MM.1S (cell line): Measurements from ENCODE around the gene SECTM1.

Experiments used
- DNase-seq: peaks from one replicate; pipeline ENCODE4 v3.0.0-alpha.2; 2015
- H2AFZ ChIP-seq: fragments of 300-600 bp; sonication (generic); 2 replicates; pipeline ENCODE4 v1.6.0; 2016; ENCODE audit warnings: antibody characterized with exemption, low read length
- H3F3A ChIP-seq: fragments of 300-600 bp; sonication (generic); 2 replicates; pipeline ENCODE4 v1.6.1; 2016; ENCODE audit warnings: mild to moderate bottlenecking, antibody characterized with exemption, low read length, moderate library complexity, mixed read lengths; ENCODE audit not compliant: insufficient read depth
- H3K27ac ChIP-seq: fragments of 300-600 bp; sonication (generic); 2 replicates; pipeline ENCODE4 v1.5.1; 2016; ENCODE audit warnings: mild to moderate bottlenecking, low read length
- H3K27me3 ChIP-seq: fragments of 300-600 bp; sonication (generic); replicated peaks from 2 replicates; pipeline ENCODE4 v1.6.0; 2016; ENCODE audit warnings: low read length; ENCODE audit not compliant: insufficient read depth
- H3K36me3 ChIP-seq: fragments of 300-600 bp; sonication (generic); replicated peaks from 2 replicates; pipeline ENCODE4 v1.6.1; 2016; ENCODE audit warnings: mild to moderate bottlenecking, low read length, mixed read lengths; ENCODE audit not compliant: insufficient read depth
- H3K4me1 ChIP-seq: fragments of 300-600 bp; sonication (generic); 2 replicates; pipeline ENCODE4 v1.6.1; 2016; ENCODE audit warnings: low read length, mixed read lengths
- H3K4me2 ChIP-seq: fragments of 300-600 bp; sonication (generic); 2 replicates; pipeline ENCODE4 v1.6.0; 2016; ENCODE audit warnings: low read depth, low read length
- H3K4me3 ChIP-seq: fragments of 300-600 bp; sonication (generic); 2 replicates; pipeline ENCODE4 v1.5.1; 2016; ENCODE audit warnings: low read length, mixed read lengths
- H3K79me2 ChIP-seq: fragments of 300-600 bp; sonication (generic); 2 replicates; pipeline ENCODE4 v1.6.1; 2016; ENCODE audit warnings: mixed run types, low read length, mixed read lengths
- H3K9ac ChIP-seq: fragments of 300-600 bp; sonication (generic); 2 replicates; pipeline ENCODE4 v1.6.1; 2016; ENCODE audit warnings: low read length, mixed read lengths
- H3K9me2 ChIP-seq: fragments of 300-600 bp; sonication (generic); replicated peaks from 2 replicates; pipeline ENCODE4 v1.6.1; 2016; ENCODE audit warnings: mild to moderate bottlenecking, low read length, mixed read lengths; ENCODE audit not compliant: insufficient read depth
- H3K9me3 ChIP-seq: fragments of 300-600 bp; sonication (generic); replicated peaks from 2 replicates; pipeline ENCODE4 v1.6.1; 2016; ENCODE audit warnings: mild to moderate bottlenecking, low read length, mixed read lengths; ENCODE audit not compliant: insufficient read depth
- H4K20me1 ChIP-seq: fragments of 300-600 bp; sonication (generic); 2 replicates; pipeline ENCODE4 v1.6.1; 2016; ENCODE audit warnings: mild to moderate bottlenecking, low read length, moderate library complexity, mixed read lengths; ENCODE audit not compliant: insufficient read depth
- EZH2 ChIP-seq: fragments of 300-600 bp; sonication (generic); optimal IDR thresholded peaks from 2 replicates; pipeline ENCODE3; 2017; ENCODE audit warnings: low read depth, mild to moderate bottlenecking, antibody characterized with exemption, low read length, mixed read lengths
- EZH2phosphoT487 ChIP-seq: fragments of 300-600 bp; sonication (generic); IDR thresholded peaks from 2 replicates; pipeline ENCODE4 v1.6.1; 2018; ENCODE audit warnings: antibody characterized with exemption, low read length
- TF ChIP-seq, protein P1 (sequence below): fragments of 300-600 bp; sonication (generic); IDR thresholded peaks from 2 replicates; pipeline ENCODE4 v1.5.1; 2016; ENCODE audit warnings: antibody characterized with exemption, low read length, mixed read lengths

SECTM1 gene

DNA sequence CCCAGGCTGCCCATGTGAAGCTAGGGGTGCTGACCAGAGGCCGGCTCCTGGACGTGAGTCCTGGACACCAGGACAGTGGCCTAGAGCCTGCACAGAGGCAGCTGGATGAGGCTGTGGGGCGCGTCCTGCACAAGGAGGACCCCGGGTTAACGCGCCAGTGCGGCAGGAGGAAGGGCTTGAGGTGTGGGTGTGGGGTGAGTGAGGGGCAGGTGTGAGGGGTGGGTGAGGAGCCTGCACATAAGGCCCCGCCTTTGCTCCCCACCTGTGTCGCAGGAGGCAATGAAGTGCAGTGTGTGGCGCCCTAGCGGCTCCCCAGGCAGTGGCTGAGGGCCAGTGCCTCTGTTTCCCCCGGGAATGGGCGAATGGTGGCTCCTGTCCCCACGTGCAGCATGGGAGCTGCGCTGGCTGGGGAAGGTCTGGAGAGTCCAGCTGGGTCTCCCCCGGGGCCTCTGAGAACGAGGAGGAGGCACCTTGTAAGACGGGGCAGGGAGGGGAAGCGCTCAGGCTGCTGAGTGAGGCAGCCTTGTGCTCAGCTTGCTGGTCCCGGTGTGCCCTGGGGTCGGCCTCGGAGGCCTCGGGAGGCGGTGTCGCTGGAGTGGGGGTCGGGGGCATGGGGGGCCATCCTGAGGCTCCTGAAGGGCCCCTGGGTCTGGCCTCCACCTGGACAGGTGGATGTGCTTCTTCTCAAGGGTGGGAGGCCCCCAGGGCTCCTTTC lies 19.4 kb downstream of the SECTM1 start:
- H3K27ac ChIP-seq, result no peak overlapping the region
- H3K4me2 ChIP-seq, result no peak overlapping the region
- H3K36me3 ChIP-seq, result no peaks in the 10 kb centered on the region
- DNase-seq, result no peak
- no peak overlapping the region for H3K9ac ChIP-seq
- H3K9me3 ChIP-seq, result no peaks in the 10 kb centered on the region
- peaks cover 45% of the 10 kb centered on the region for H3K27me3 ChIP-seq
- no peaks in the 10 kb centered on the region for H3K9me2 ChIP-seq
- H3F3A ChIP-seq, result peaks cover 2% of the 10 kb centered on the region; the same call in 1 of the 2 replicates
- TF ChIP-seq, protein P1, sequence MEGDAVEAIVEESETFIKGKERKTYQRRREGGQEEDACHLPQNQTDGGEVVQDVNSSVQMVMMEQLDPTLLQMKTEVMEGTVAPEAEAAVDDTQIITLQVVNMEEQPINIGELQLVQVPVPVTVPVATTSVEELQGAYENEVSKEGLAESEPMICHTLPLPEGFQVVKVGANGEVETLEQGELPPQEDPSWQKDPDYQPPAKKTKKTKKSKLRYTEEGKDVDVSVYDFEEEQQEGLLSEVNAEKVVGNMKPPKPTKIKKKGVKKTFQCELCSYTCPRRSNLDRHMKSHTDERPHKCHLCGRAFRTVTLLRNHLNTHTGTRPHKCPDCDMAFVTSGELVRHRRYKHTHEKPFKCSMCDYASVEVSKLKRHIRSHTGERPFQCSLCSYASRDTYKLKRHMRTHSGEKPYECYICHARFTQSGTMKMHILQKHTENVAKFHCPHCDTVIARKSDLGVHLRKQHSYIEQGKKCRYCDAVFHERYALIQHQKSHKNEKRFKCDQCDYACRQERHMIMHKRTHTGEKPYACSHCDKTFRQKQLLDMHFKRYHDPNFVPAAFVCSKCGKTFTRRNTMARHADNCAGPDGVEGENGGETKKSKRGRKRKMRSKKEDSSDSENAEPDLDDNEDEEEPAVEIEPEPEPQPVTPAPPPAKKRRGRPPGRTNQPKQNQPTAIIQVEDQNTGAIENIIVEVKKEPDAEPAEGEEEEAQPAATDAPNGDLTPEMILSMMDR, result no peak
- no peak for TF ChIP-seq EZH2phosphoT487
- no peak for TF ChIP-seq EZH2
- peaks cover 8% of the 10 kb centered on the region for H3K4me1 ChIP-seq
- no peaks in the 10 kb centered on the region for H3K79me2 ChIP-seq
- no peak overlapping the region for H2AFZ ChIP-seq
- H4K20me1 ChIP-seq, result no peaks in the 10 kb centered on the region
- H3K4me3 ChIP-seq, result no peak overlapping the region

DNA sequence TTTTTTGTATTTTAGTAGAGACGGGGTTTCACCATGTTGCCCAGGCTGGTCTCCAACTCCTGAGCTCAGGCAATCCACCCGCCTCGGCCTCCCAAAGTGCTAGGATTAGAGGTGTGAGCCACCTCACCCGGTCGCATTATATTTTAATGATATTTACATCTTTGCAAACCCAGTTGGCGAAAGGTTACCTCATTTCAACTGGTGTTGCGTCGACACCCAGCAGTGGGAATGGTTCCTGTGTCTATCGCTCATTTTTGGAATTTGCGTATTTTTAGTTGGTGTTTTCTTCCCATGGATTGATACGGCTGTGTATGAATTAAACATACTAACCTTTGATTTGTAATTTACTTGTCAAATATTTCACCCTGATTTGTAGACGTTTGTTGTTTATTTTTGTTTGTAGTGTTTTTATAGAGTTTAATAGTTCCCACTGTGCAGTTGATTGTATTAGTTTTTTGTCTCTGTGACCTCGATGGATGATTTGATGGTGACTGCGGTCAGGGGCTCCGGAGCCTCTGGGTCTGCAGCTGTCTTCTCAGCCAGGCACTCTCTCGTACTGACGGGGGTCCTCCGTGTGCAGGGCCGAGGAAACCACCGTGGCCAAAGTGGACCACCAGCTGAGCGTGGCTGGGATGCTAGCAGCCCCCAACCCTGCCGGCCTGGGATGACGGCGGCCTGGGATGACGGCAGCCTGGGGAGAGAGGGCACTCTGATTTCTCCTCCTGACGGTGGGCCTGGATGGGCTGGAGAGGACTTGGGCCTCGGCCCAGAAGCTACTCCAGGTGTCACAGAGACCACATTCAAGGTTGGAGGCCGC lies 20.2 kb downstream of the SECTM1 start:
- Histone ChIP-seq H3K9me2 (no peaks in the 10 kb centered on the region), H2AFZ (no peak overlapping the region), H3K27ac (no peak overlapping the region), H3F3A (no peaks in the 10 kb centered on the region), H3K9ac (no peak overlapping the region), H3K9me3 (no peaks in the 10 kb centered on the region), H3K4me3 (no peak overlapping the region), H3K79me2 (no peaks in the 10 kb centered on the region), H3K36me3 (no peaks in the 10 kb centered on the region), H3K4me2 (no peak overlapping the region), H3K4me1 (peaks cover 8% of the 10 kb centered on the region), H3K27me3 (peaks cover 52% of the 10 kb centered on the region), H4K20me1 (no peaks in the 10 kb centered on the region)
- TF ChIP-seq EZH2 (no peak), EZH2phosphoT487 (no peak)
- no peak for DNase-seq

DNA sequence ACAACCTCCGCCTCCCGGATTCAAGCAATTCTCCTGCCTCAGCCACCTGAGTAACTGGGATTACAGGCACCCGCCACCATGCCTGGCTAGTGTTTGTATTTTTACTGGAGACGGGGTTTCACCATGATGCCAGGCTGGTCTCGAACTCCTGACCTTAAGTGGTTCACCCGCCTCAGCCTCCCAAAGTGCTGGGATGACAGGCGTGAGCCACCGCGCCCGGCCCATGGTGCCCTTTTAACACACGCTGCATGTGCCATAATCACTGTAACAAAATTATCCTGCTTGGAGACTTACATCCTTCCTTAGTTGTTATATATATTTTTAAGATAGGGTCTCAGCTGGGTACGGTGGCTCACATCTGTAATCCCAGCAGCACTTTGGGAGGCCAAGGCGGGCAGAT lies 21.6 kb downstream of the SECTM1 start:
- H3K79me2 ChIP-seq, result no peaks in the 10 kb centered on the region
- H3K27me3 ChIP-seq, result peaks cover 58% of the 10 kb centered on the region
- no peaks in the 10 kb centered on the region for H3K36me3 ChIP-seq
- H3K27ac ChIP-seq, result no peak overlapping the region
- H3K4me2 ChIP-seq, result no peak overlapping the region
- no peak overlapping the region for H2AFZ ChIP-seq
- no peaks in the 10 kb centered on the region for H3K9me3 ChIP-seq
- no peaks in the 10 kb centered on the region for H3K9me2 ChIP-seq
- peaks cover 8% of the 10 kb centered on the region for H3K4me1 ChIP-seq
- H3K9ac ChIP-seq, result no peak overlapping the region
- no peaks in the 10 kb centered on the region for H4K20me1 ChIP-seq
- H3K4me3 ChIP-seq, result no peak overlapping the region
- DNase-seq, result no peak
- TF ChIP-seq EZH2, result no peak
- no peak for TF ChIP-seq EZH2phosphoT487
- TF ChIP-seq, protein P1, result no peak
- no peaks in the 10 kb centered on the region for H3F3A ChIP-seq

DNA sequence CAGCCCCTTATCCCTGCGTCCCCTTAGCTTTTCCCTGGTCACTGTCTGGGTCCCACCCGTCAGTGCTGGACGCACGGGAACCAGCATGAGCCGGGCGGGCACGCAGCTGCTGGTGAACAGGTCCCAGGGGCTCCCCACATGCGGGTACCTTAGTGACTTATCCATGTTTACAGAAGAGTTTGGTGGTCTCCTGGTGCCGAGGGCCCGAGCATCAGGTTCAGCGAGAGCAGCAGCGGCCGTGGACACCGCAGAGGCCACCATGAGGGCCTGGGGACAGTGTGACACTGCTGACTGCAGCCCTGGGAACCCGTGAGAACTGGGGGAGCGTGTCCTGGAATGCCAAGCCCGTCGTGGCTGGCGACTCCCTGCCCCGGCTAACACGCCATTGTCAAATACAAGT lies 22.7 kb downstream of the SECTM1 start:
- no peaks in the 10 kb centered on the region for H4K20me1 ChIP-seq
- H3K9ac ChIP-seq, result no peak overlapping the region
- H3K36me3 ChIP-seq, result no peaks in the 10 kb centered on the region
- no peak overlapping the region for H2AFZ ChIP-seq
- H3K4me3 ChIP-seq, result no peak overlapping the region
- peaks cover 5% of the 10 kb centered on the region for H3K4me1 ChIP-seq
- H3K9me3 ChIP-seq, result no peaks in the 10 kb centered on the region
- peaks cover 48% of the 10 kb centered on the region for H3K27me3 ChIP-seq
- no peak overlapping the region for H3K27ac ChIP-seq
- no peaks in the 10 kb centered on the region for H3K79me2 ChIP-seq
- no peaks in the 10 kb centered on the region for H3F3A ChIP-seq
- TF ChIP-seq EZH2phosphoT487, result no peak
- TF ChIP-seq, protein P1, result no peak
- TF ChIP-seq EZH2, result no peak
- no peak for DNase-seq
- H3K4me2 ChIP-seq, result no peak overlapping the region
- no peaks in the 10 kb centered on the region for H3K9me2 ChIP-seq
